ENCODE results near the gene CDH23.

GRCh38 chr10:71739358-71739900, 342.7 kb downstream of the CDH23 start:
- TF ChIP-seq CTCF (IDR thresholded peaks at IDR 0.05) (no peak), EZH2 (IDR thresholded peaks at IDR 0.05; ENCODE audit: borderline replicate concordance, insufficient read depth, low read depth, low read length, poor library complexity, severe bottlenecking) (no peak)
